HFF-Myc (cell line): ENCODE data around the gene IGFBP4.
A peak's percentile ranks its signal among the peaks of the same experiment; 100 is the strongest.
"Not testable (repeated sequence)": the region's sequence is repeated elsewhere in the genome, so short reads cannot be mapped to it uniquely, and the experiment has no call there.

Source experiments
- DNase-seq: peaks from one replicate; pipeline ENCODE4 v3.0.0-alpha.2; 2011; ENCODE audit warnings: low read depth; ENCODE audit errors: extremely low read depth
- H3K4me3 ChIP-seq: replicated peaks from 2 replicates; pipeline ENCODE4 v1.5.1; 2011; ENCODE audit warnings: low read depth, mild to moderate bottlenecking, control low read depth, low read length
- TF ChIP-seq, protein P1 (sequence below): IDR thresholded peaks from 2 replicates; pipeline ENCODE4 v1.5.1; 2012; ENCODE audit warnings: mild to moderate bottlenecking, low read depth, low read length, control low read depth; ENCODE audit errors: missing control alignments

IGFBP4 gene

DNA sequence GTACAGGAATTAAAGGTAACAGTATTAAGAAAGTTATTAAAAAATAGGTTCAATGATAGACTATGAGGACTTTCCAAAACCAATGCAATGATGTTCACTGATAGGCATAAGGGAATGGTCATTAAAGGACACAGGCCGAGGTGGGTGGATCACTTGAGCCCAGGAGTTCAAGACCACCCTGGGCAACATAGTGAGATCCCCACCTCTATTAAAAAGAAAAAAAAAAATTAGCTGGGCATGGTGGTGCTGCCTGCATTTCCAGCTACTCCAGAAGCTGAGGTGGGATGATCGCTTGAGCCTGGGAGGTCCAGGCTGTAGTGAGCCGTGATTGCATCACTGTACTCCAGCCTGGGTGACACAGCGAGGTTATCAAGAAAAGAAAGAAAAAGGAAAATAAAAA, 31.4 kb upstream of the IGFBP4 start:
- TF ChIP-seq, protein P1, sequence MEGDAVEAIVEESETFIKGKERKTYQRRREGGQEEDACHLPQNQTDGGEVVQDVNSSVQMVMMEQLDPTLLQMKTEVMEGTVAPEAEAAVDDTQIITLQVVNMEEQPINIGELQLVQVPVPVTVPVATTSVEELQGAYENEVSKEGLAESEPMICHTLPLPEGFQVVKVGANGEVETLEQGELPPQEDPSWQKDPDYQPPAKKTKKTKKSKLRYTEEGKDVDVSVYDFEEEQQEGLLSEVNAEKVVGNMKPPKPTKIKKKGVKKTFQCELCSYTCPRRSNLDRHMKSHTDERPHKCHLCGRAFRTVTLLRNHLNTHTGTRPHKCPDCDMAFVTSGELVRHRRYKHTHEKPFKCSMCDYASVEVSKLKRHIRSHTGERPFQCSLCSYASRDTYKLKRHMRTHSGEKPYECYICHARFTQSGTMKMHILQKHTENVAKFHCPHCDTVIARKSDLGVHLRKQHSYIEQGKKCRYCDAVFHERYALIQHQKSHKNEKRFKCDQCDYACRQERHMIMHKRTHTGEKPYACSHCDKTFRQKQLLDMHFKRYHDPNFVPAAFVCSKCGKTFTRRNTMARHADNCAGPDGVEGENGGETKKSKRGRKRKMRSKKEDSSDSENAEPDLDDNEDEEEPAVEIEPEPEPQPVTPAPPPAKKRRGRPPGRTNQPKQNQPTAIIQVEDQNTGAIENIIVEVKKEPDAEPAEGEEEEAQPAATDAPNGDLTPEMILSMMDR, result no peak
- no peak for DNase-seq
- no peak overlapping the region for H3K4me3 ChIP-seq

DNA sequence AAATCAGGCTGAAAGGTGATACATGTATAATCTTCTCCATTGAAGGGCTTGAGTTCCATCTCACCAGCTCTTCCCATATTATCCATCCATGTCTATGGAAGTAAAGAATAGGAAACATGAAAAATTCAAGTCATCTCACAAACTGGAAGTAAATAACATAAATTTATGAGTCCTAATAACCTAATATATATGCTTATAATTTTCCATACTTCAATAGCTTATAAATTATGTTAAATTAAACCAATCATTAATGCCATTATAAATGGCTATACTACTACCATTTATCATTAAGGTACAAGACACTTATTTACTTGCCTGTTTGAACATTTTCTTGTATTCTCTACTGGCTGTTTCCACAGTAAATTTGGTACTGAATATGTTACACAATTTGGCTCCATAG, 30.4 kb upstream of the IGFBP4 start:
- H3K4me3 ChIP-seq, result no peak overlapping the region
- DNase-seq, result no peak
- TF ChIP-seq, protein P1, result no peak

DNA sequence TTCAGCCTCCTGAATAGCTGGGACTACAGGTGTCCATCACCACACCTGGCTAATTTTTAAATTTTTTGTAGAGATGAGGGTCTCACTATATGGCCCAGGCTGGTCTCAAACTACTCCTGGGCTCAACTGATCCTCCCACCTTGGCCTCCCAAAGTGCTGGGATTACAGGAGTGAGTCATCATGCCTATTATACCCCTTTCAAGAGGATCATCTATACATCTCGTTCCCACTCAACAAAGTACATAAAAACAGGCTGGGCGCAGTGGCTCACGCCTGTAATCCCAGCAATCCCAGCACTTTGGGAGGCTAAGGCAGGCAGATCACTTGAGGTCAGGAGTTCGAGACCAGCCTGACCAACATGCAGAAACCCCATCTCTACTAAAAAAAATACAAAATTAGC, 28.9 kb upstream of the IGFBP4 start:
- not testable (repeated sequence) for H3K4me3 ChIP-seq, DNase-seq

- H3K4me3 ChIP-seq, result peak overlapping the region; percentile 76
- DNase-seq, result no peak
- TF ChIP-seq, protein P1, result peak; percentile 38
Measured at GRCh38 chr17:40415390-40415789, 27.9 kb upstream of the IGFBP4 start.

- TF ChIP-seq, protein P1, result no peak
- peak overlapping the region; percentile 76 for H3K4me3 ChIP-seq
- no peak for DNase-seq
Measured at GRCh38 chr17:40416671-40417070, 26.6 kb upstream of the IGFBP4 start.

DNA sequence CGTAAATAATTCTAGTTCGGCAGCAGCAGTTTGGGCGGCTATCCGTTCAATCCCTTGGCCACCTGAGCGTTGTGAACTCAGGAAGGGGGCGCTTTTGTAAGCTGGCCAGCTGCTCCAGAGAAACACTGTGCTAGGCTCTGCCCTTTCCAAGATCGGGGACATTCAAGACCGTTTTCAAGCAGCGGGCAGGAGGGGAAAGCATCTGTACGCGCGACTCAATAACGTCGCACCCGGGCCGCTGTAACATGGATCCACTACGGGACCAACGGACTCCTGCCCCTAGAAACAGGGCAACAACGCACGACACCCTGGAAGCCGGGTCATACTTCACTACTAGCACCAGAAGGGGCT, 26.0 kb upstream of the IGFBP4 start:
- no peak for DNase-seq
- peak overlapping the region; percentile 76 for H3K4me3 ChIP-seq
- TF ChIP-seq, protein P1, result no peak

GRCh38 chr17:40417609-40418427, 25.4 kb upstream of the IGFBP4 start, which contains the start of gene TOP2A:
Gene TOP2A (minus strand): TSS chr17:40417896. CDS start chr17:40417791, 105 bp downstream.
- TF ChIP-seq, protein P1, result no peak
- peak within 1 kb of the TSS; percentile 76 for H3K4me3 ChIP-seq
- DNase-seq, result peak; percentile 100
